ENCODE data around the gene DLX4.

- no peak for TF ChIP-seq CTCF (IDR thresholded peaks at IDR 0.05)
- no peak for TF ChIP-seq ZFX (IDR thresholded peaks at IDR 0.05; ENCODE audit: borderline replicate concordance)
These were observed 421 bp upstream of the DLX4 start for GRCh38 chr17:49968405-49969133.
